Measurements from ENCODE around the gene SF3B2.
"Not testable (repeated sequence)": the region's sequence is repeated elsewhere in the genome, so short reads cannot be mapped to it uniquely, and the experiment has no call there.

SF3B2 gene

GRCh38 chr11:66076561-66076960 lies 24.4 kb downstream of the SF3B2 start:
- DNase-seq (ENCODE audit: low read depth) = no peak

GRCh38 chr11:66077927-66078326 lies 25.8 kb downstream of the SF3B2 start:
- no peak for DNase-seq (ENCODE audit: low read depth)

- DNase-seq (ENCODE audit: low read depth) = not testable (repeated sequence)
Measured at GRCh38 chr11:66078949-66079348, 26.8 kb downstream of the SF3B2 start.

DNA sequence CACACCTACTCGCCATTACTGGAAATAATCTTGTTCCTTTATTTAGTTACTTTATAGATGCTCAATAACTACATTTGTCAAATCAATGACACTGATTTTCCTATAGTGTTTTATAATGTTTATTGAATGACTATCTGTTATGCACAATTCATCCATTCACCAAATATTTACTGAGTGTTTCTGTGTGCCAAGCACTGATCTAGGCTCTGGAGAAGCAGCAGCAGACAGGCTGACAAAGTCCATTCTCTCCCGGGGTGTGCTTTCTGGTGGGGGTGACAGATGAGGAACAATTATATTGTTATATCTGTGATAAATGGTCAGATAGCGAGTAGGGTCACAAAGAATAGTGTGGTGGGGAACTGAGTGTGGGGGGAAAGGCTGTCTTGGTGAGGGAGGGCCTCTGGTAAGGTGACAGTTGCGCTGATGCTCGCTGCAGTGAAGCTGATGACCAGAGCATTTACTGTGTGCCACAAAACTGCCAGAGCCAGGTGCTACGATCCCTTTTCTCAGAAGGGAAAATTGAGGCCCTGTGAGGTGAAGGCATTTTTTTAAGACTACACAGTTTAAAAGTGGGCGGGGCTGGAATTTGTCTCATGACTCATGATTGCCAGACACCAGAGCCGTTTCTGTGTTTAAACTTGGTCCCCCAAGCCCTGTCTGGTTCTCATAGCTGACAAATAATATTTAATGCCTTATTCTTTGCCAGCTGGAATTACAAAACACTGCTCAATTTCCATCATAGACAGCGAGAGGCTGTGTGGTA lies 28.1 kb downstream of the SF3B2 start:
- DNase-seq (ENCODE audit: low read depth) = peak; percentile 53

DNA sequence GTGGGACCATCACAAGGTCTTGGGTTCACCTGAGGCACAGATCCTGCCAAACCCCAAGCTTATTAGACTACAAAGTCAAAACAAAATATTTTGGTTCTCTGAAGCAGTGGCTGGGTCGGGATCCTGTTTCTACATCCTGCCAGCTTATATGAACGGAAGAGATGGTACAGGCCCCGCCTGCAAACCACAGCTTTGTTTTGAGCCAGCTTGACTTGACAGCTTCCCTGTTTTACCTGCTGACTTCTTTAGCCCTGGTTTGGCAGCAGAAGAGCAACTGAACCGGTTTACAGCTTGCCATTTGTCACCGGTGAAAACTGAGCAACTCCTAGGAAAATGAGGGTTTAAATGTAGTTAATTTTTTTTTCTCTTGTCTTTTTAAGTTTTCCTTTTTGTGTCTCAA lies 29.3 kb downstream of the SF3B2 start:
- no peak for DNase-seq (ENCODE audit: low read depth)

GRCh38 chr11:66082946-66083698 lies 31.0 kb downstream of the SF3B2 start:
- no peak for DNase-seq (ENCODE audit: low read depth)

GRCh38 chr11:66083767-66084166 lies 31.6 kb downstream of the SF3B2 start:
- DNase-seq (ENCODE audit: low read depth) = no peak

DNA sequence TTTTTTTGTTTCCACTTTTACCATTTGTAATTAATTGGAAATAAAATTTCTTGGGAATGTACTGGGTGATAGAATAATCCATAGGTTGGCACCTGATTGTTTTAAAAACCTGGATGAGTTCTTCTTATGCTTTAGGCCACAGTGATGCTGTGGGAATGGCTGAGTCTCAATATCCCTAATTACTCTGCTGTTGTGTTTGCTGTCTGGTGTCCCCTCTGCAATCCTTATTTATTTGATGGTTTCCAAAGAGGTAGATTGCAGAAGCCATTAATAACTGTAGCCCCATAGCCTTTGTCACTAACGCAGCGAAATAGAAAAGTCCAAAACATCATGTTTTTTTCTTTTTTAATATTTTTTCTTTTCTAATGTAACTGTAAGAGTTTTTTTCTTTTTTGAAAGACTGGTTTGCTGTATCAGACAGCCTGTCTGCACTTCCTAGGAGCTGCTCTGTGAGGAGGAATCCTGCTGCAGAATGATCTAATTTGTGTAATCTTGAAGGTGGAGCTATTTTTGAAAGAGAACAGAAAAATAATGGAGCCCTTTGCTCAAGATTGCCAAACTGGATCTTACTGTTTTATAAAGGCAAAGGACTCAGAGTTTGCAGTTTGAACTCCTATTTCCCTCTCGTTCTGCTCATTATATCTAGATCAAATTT lies 32.8 kb downstream of the SF3B2 start:
- no peak for DNase-seq (ENCODE audit: low read depth)

DNA sequence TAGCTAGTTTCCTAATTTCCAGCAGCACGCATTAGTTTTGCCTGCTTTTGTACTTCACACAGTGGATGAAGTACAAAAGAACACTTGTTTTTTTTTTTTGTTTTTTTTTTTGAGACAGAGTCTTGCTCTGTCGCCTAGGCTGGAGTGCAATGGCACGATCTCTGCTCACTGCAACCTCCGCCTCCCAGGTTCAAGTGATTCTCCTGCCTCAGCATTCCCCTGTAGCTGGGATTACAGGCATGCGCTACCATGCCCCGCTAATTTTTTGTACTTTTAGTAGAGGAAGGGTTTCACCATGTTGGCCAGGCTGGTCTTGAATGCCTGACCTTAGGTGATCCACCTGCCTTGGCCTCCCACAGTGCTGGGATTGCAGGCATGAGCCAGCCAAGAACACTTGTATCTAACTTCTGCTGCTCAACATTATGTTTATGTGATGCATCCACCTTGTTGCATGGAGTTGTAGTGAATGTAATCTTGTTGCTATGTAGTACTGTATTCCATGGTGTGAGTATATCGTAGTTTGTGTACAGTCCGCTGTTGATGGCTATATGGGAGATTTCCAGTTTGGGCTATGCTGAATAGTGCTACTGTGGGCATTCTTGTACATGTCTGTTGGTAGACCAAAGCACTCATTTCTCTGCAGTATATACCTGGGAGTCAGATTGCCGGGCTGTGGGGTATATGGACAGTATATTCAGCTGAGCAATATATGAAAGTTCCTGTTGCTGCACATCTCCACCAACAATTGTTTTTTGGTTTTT lies 35.2 kb downstream of the SF3B2 start:
- DNase-seq (ENCODE audit: low read depth) = no peak

DNA sequence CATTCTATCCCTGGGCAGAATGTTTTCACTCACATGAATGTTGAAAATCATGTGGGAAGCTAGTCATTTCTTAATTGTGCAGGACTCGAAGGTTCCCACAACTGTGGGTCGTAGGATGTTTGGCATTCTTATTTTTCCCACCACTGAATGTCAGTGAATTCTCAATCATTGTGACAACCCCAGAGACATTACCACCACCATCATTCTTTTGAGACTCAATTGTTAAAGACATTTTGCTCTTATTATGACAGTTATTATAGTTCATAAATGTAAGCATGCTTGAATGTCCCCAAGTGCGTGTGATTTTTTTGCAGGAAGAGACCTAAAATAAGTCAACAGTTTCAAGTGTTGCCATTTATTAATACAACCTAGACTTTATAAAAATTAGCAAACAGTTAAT lies 36.9 kb downstream of the SF3B2 start:
- DNase-seq (ENCODE audit: low read depth) = no peak

GRCh38 chr11:66090288-66090687 lies 38.1 kb downstream of the SF3B2 start:
- no peak for DNase-seq (ENCODE audit: low read depth)

GRCh38 chr11:66092125-66092524 lies 40.0 kb downstream of the SF3B2 start:
- DNase-seq (ENCODE audit: low read depth) = not testable (repeated sequence)

GRCh38 chr11:66099746-66100145 lies 47.6 kb downstream of the SF3B2 start:
- not testable (repeated sequence) for DNase-seq (ENCODE audit: low read depth)

DNA sequence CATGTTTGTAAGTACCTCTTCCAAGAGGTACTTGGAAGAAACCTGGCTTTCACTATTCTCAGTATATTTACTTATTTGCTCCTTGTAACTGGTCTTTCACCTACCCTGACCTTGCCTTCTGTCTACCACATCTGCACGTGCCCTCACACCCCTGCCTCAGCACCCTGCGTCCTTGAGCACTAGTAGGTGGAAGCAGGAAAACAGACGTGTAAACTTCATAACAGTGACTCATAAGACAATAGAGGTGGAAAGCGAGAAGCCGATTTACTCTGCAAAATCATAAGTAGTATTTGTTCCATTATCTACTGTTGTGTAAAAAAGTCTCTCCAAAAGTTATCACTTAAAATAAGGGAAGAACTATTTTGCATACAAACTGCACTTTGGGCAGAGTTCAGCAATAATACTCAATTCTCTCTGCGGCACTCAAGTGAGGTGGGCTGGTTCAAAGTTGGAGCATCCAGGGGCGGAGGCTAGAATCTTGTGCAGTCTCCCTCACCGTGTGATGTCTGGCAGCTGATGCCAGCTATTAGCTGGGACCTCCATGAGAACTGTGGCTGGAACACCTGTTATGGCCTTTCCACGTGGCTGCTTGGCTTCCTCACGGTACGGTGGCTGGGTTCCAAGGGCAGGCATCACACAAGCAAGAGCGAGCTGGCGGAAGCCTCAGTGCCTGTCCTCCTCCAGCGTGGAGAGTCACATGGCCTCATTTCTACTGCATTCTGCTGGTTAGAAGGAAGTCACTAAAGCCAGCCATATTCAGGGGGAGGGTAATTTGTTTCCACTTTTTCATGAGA lies 48.3 kb downstream of the SF3B2 start:
- no peak for DNase-seq (ENCODE audit: low read depth)

DNA sequence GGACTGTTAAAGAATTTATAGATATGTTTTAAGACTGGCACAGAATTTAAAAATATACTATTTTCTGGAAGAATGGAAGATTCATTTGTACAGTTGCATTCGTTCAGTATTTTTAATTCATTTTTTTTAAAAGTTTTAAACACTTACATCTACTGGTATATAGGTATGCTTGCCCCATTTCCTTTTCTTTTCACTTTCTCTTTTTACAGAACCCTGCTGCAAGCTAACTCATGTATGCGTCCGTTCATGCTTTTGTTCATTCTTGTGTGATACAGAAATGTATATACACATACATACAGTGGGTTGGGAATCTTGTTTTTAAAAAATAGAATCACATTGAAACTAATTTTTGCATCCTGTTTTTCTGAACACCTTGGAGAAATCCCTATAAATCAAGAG lies 48.9 kb downstream of the SF3B2 start:
- no peak for DNase-seq (ENCODE audit: low read depth)

GRCh38 chr11:66104057-66104638 lies 52.0 kb downstream of the SF3B2 start:
- no peak for DNase-seq (ENCODE audit: low read depth)

- DNase-seq (ENCODE audit: low read depth) = no peak
Measured at GRCh38 chr11:66106786-66107599, 54.8 kb downstream of the SF3B2 start.

DNA sequence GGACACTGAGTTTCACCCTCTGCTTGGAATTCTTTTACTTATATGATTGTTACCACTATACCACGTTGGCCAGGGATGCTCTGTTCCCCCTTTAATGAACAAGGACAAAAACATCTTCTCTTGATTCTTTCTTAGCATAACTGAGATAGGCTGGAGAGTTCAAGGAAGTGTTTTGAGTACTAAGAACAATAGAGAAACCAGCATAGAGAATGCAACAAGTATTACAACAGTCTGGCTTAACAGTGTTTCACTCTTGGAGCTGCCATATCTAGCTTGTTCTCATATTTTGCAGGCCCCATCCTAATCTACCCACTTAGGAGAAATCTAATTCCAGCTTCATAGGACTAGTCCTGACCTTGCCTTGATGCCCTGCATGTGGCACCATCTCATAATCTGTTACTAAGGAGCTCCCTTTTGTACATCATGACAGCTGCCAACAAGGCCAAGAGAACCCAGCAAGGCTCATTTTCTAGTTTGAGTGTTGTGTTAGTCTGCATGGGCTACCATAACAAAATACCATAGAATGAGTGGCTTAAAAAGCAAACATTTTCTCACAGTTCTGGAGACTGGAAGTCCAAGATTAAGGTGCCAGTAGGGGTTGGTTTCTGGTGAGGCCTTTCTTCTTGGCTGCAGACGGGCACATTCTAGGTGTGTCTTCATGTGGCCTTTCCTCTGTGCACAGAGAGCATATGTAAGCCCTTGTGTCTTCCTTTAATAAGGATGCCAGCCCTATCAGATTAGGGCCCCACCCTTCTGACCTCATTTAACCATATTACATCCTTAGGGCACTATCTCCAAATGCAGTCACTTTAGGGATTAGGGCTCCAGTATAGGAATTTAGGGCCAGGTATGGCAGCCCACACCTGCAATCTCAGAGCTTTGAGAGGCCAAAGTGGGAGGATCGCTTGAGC lies 55.7 kb downstream of the SF3B2 start:
- no peak for DNase-seq (ENCODE audit: low read depth)

GRCh38 chr11:66109294-66109693 lies 57.1 kb downstream of the SF3B2 start:
- no peak for DNase-seq (ENCODE audit: low read depth)
